PC-3 (cell line): ENCODE measurements around the gene ATP5ME.

Experiments
- CTCF ChIP-seq: fragments of 300-600 bp; sonication (generic); conservative IDR thresholded peaks from 2 replicates; pipeline ENCODE4 v1.5.1; 2017; ENCODE audit warnings: antibody characterized with exemption, low read depth, mild to moderate bottlenecking, low read length
- EZH2 ChIP-seq: fragments of 300-600 bp; sonication (generic); IDR thresholded peaks from one replicate; pipeline ENCODE4 v1.6.1; 2017; ENCODE audit warnings: antibody characterized with exemption, mild to moderate bottlenecking, low read length; ENCODE audit not compliant: unreplicated experiment

- TF ChIP-seq CTCF (no peak), EZH2 (no peak)
Observed at GRCh38 chr4:655464-656151, 18.5 kb downstream of the ATP5ME start.
